Stimulated activated naive B cell treated with anti-CD40 and anti-IgM and Interleukin-4, amounts not matched to agents 10 μg/mL and 1 μg/mL and 100 μg/mL, for 72 hours (primary cell): Measurements from ENCODE around the gene KRT83.

Source experiments
- ATAC-seq, 2 donors: fragments of 150-1000 bp; cut with Tn5 transposase; replicated peaks; 2 replicates each; pipeline ENCODE4 v1.10.0; 2021; ENCODE audit warnings: moderate library complexity in 1 of 2
- DNase-seq: peaks from one replicate; pipeline ENCODE4 v3.0.0; 2021
- H3K27ac Mint-ChIP-seq: one replicate; pipeline ENCODE4 v1.8.0; 2022; ENCODE audit warnings: mild to moderate bottlenecking, mixed read lengths
- H3K27me3 Mint-ChIP-seq, 2 donors: one replicate each; pipeline ENCODE4 v1.8.0; 2022; ENCODE audit warnings: mixed read lengths in 2 of 2
- H3K36me3 Mint-ChIP-seq, 2 donors: one replicate each; pipeline ENCODE4 v1.8.0; 2022; ENCODE audit warnings: mixed read lengths in 2 of 2, mild to moderate bottlenecking in 1 of 2
- H3K4me1 Mint-ChIP-seq, 2 donors: one replicate each; pipeline ENCODE4 v1.8.0; 2022; ENCODE audit warnings: mixed read lengths in 2 of 2, mild to moderate bottlenecking in 1 of 2
- H3K4me3 Mint-ChIP-seq, 2 donors: one replicate each; pipeline ENCODE4 v1.8.0; 2022; ENCODE audit warnings: mild to moderate bottlenecking in 2 of 2, mixed read lengths in 2 of 2, moderate library complexity in 1 of 2
- H3K9me3 Mint-ChIP-seq, 2 donors: one replicate each; pipeline ENCODE4 v1.8.0; 2022; ENCODE audit warnings: mixed read lengths in 2 of 2, mild to moderate bottlenecking in 1 of 2

Gene KRT83

GRCh38 chr12:52359621-52360061 is 38.4 kb upstream of the KRT83 start:
- DNase-seq (no peak), ATAC-seq (no peak)
- Mint-ChIP-seq H3K36me3 (no peaks in the 10 kb centered on the region), H3K27ac (peak overlapping the region; percentile 26), H3K27me3 (peaks cover 6 to 10% of the 10 kb centered on the region in 2 donors), H3K4me3 (no peak overlapping the region), H3K9me3 (no peaks in the 10 kb centered on the region), H3K4me1 (peaks cover 20 to 35% of the 10 kb centered on the region in 2 donors)

- Mint-ChIP-seq H3K27me3 (peaks cover 4 to 6% of the 10 kb centered on the region in 2 donors), H3K4me1 (peaks cover 20 to 35% of the 10 kb centered on the region in 2 donors), H3K36me3 (no peaks in the 10 kb centered on the region), H3K4me3 (no peak overlapping the region), H3K27ac (peak overlapping the region; percentile 51), H3K9me3 (no peaks in the 10 kb centered on the region)
- ATAC-seq (peak; percentile 96 to 98), DNase-seq (no peak)
These were observed 37.6 kb upstream of the KRT83 start for GRCh38 chr12:52358575-52359350.

- DNase-seq (no peak), ATAC-seq (no peak)
- Mint-ChIP-seq H3K4me1 (peaks cover 20 to 35% of the 10 kb centered on the region in 2 donors), H3K27me3 (peaks cover 4 to 14% of the 10 kb centered on the region in 2 donors), H3K9me3 (no peaks in the 10 kb centered on the region), H3K4me3 (no peak overlapping the region), H3K36me3 (no peaks in the 10 kb centered on the region), H3K27ac (no peak overlapping the region)
These were observed 35.8 kb upstream of the KRT83 start for GRCh38 chr12:52356762-52357580.

- Mint-ChIP-seq H3K36me3 (no peaks in the 10 kb centered on the region), H3K4me1 (peaks cover 22 to 41% of the 10 kb centered on the region in 2 donors), H3K27ac (no peak overlapping the region), H3K9me3 (no peaks in the 10 kb centered on the region), H3K4me3 (no peak overlapping the region), H3K27me3 (peaks cover 4 to 14% of the 10 kb centered on the region in 2 donors)
- ATAC-seq, result no peak
- no peak for DNase-seq
These were observed 35.0 kb upstream of the KRT83 start for GRCh38 chr12:52356031-52356761.

- no peak overlapping the region for H3K27ac Mint-ChIP-seq
- H3K27me3 Mint-ChIP-seq, result peaks cover 7 to 21% of the 10 kb centered on the region in 2 donors
- no peaks in the 10 kb centered on the region for H3K36me3 Mint-ChIP-seq
- H3K4me3 Mint-ChIP-seq, result no peak overlapping the region
- ATAC-seq (no peak), DNase-seq (no peak)
- H3K9me3 Mint-ChIP-seq, result no peaks in the 10 kb centered on the region
- peaks cover 21 to 38% of the 10 kb centered on the region in 2 donors for H3K4me1 Mint-ChIP-seq
These were observed 34.0 kb upstream of the KRT83 start for GRCh38 chr12:52355176-52355575.

DNA sequence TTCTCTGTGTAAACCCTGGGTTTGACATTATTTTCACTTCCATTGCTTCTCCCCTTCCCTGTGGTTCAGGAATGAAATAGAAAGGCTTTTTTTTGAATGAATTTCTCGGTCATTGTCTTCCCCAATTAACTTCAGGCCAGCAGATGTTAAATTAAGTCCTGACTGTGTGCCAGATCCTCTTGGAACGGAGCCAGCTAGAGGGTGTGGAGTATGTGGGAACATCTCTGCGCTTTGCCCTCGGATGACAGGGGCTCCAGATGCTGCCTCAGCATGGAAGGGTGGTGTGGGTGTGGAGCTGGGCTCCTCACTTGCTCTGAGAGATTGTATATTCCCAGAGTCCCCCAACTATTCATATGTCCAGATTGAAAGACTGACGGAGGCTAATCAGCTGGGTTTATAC is 33.0 kb upstream of the KRT83 start:
- Mint-ChIP-seq H3K36me3 (no peaks in the 10 kb centered on the region), H3K27ac (no peak overlapping the region), H3K4me1 (peaks cover 17 to 29% of the 10 kb centered on the region in 2 donors), H3K4me3 (no peak overlapping the region), H3K27me3 (peaks cover 4 to 18% of the 10 kb centered on the region in 2 donors), H3K9me3 (no peaks in the 10 kb centered on the region)
- ATAC-seq (no peak), DNase-seq (no peak)

GRCh38 chr12:52353766-52354165 is 32.6 kb upstream of the KRT83 start:
- Mint-ChIP-seq H3K9me3 (no peaks in the 10 kb centered on the region), H3K4me3 (no peak overlapping the region), H3K36me3 (no peaks in the 10 kb centered on the region), H3K4me1 (peaks cover 13 to 24% of the 10 kb centered on the region in 2 donors), H3K27me3 (peaks cover 4 to 18% of the 10 kb centered on the region in 2 donors), H3K27ac (no peak overlapping the region)
- no peak for DNase-seq
- no peak for ATAC-seq

- Mint-ChIP-seq H3K4me1 (peaks cover 7 to 16% of the 10 kb centered on the region in 2 donors), H3K27ac (no peak overlapping the region), H3K36me3 (no peaks in the 10 kb centered on the region), H3K27me3 (peaks cover 4 to 21% of the 10 kb centered on the region in 2 donors), H3K9me3 (no peaks in the 10 kb centered on the region), H3K4me3 (no peak overlapping the region)
- ATAC-seq (no peak), DNase-seq (no peak)
These were observed 31.8 kb upstream of the KRT83 start for GRCh38 chr12:52352951-52353350.

DNA sequence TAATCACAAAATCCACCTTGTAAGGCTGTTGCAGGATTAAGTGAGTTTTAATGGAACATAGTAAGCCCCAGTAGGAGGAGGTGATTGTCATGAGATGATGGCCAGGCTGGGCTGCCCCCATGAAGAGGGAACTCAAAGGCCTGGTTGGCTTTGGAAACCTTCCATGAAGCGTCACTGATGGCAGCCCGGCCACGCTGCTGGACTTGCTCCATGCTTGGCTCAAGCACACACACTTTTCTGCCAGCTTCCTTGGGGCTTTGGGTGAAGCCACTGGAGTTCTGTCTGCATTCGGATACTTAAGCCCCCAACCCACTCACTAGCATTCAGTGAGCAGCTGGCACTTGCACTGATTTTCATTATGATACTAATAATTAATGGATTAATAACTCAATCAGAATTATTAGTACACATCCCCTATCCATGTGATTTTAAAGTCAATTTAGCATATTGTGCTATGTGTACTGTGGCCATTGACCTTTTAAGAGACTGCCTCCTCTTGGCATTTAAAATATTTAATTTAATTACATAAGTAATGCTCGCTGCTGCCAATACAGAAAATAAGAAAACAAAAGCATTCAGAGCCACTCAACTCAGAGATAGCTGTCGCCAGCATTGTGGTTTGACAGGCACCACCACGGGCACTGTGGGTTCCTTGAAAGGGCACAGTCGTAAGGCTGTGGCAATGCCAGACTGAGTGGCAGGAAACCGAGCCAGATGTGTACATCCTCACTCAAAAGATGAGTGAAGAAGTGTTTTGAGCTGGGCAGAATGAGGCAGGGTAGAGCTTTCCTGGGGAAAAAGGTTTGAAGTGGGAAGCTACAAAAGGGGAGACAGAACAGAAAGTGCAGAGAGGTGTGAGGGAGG is 30.2 kb upstream of the KRT83 start:
- H3K9me3 Mint-ChIP-seq, result no peaks in the 10 kb centered on the region
- H3K4me3 Mint-ChIP-seq, result no peak overlapping the region
- DNase-seq, result no peak

DNA sequence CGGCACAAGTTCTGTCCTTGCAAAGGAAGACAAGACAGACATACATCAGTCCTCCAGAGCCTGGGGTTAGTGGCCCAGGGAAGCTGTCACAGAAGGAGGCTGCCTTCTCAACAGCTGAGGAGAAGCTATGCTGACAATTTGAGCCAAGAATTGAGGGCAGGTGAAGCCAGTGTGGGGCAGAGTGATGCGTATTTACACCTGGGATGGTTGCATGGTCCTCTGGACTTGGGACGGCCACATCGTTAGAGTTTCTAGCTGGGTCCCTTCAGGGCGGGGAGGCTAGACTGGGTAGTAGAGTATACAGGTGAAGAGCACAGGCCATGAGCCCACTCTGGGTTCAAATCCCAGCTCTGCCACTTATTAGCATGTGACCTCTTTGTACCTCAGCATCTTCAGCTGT is 29.6 kb upstream of the KRT83 start:
- no peak for DNase-seq
- H3K27me3 Mint-ChIP-seq, result peaks cover 4 to 24% of the 10 kb centered on the region in 2 donors
- H3K4me3 Mint-ChIP-seq, result no peak overlapping the region
- H3K4me1 Mint-ChIP-seq, result peaks cover 2 to 5% of the 10 kb centered on the region in 2 donors
- H3K9me3 Mint-ChIP-seq, result no peaks in the 10 kb centered on the region
- no peak overlapping the region for H3K27ac Mint-ChIP-seq
- H3K36me3 Mint-ChIP-seq, result no peaks in the 10 kb centered on the region
- ATAC-seq, result no peak

More for the DNA sequence above, 30.2 kb upstream of the KRT83 start:
- Mint-ChIP-seq H3K27me3 (peaks cover 4 to 24% of the 10 kb centered on the region in 2 donors), H3K36me3 (no peaks in the 10 kb centered on the region), H3K27ac (no peak overlapping the region), H3K4me1 (peaks cover 2 to 5% of the 10 kb centered on the region in 2 donors)
- peak; percentile 36 to 72 for ATAC-seq

DNA sequence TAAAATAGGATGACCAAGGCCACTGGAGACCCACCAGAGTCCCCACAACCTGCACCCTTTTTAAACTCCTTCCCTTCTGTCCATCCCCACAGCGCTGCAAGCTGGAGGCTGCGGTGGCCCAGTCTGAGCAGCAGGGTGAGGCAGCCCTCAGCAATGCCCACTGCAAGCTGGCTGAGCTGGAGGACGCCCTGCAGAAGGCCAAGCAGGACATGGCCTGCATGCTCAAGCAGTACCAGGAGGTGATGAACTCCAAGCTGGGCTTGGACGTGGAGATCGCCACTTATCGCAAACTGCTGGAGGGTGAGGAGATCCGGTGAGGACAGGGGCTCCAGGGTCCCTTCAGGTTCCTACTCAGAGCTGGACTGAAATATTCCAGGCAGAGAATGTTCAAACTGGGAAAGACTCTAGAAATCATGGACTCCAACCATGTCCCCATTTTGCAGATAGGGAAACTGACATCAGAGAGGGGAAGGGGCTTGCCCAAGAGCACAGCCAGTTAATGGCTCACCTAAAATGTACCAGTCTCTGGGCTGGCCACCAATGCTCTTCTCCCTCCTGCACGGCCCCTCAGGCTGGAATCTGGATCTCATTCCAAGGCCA is 28.9 kb upstream of the KRT83 start:
- H3K36me3 Mint-ChIP-seq, result no peaks in the 10 kb centered on the region
- ATAC-seq, result no peak
- no peak for DNase-seq
- no peak overlapping the region for H3K4me3 Mint-ChIP-seq
- peaks cover 2 to 5% of the 10 kb centered on the region in 2 donors for H3K4me1 Mint-ChIP-seq
- H3K27ac Mint-ChIP-seq, result no peak overlapping the region
- no peaks in the 10 kb centered on the region for H3K9me3 Mint-ChIP-seq
- H3K27me3 Mint-ChIP-seq, result peaks cover 4 to 24% of the 10 kb centered on the region in 2 donors

GRCh38 chr12:52349196-52349595 is 28.0 kb upstream of the KRT83 start:
- Mint-ChIP-seq H3K36me3 (no peaks in the 10 kb centered on the region), H3K27me3 (peaks cover 4 to 29% of the 10 kb centered on the region in 2 donors), H3K4me1 (peaks cover 2 to 5% of the 10 kb centered on the region in 2 donors), H3K4me3 (no peak overlapping the region), H3K9me3 (no peaks in the 10 kb centered on the region), H3K27ac (no peak overlapping the region)
- ATAC-seq, result no peak
- no peak for DNase-seq
